ENCODE data around the gene TPPP2. TPM values are rescaled to one million over a fixed set of nuclear protein-coding genes. Genes with fewer than 3 reads are reported as not detected.

The TPPP2 gene
- total RNA-seq, 2 donors from 2014 or later: 1.3 TPM; not detected in 1

DNA sequence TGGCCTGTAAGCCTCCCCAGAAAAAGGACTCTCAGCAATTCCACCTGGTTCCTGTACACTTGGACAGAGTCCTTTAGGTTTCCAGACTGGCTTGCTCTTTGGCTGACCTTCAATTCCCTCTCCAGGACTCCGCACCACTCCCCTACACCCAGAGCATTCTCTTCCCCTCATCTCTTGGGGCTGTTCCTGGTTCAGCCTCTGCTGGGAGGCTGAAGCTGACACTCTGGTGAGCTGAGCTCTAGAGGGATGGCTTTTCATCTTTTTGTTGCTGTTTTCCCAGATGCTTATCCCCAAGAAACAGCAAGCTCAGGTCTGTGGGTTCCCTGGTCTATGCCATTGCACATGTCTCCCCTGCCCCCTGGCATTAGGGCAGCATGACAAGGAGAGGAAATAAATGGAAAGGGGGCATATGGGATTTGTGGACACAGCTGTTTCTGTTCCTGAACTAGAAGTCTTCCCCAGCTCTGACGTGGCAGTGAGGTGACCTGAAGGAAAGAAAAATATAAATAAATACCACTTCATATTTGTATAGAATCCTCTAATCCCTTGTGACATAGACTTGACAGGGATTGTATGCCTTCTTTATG lies 13.5 kb downstream of the TPPP2 start:
- Histone ChIP-seq H3K27ac (peak overlapping the region; percentile 67 to 76 (median 74)), H3K9me3 (no peaks in the 10 kb centered on the region), H3K4me1 (peaks cover 65% of the 10 kb centered on the region), H3K36me3 (replicated peaks in 1 of 2; ENCODE audit: insufficient read depth in 1 of 2, low read depth in 2 of 2) (no peaks in the 10 kb centered on the region), H3K4me3 (no peak overlapping the region), H3K27me3 (no peaks in the 10 kb centered on the region)
- peak in 3 of 4 donors; percentile 45 to 50 (median 46) for DNase-seq
- intact Hi-C loops (cut with DNase I): no loop called here
- 4 to 19% methylated on average over 2 of the region's 2 CpGs for WGBS, 2 donors
- no peak for TF ChIP-seq POLR2A (IDR thresholded peaks at IDR 0.05)
- TF ChIP-seq, protein P1, sequence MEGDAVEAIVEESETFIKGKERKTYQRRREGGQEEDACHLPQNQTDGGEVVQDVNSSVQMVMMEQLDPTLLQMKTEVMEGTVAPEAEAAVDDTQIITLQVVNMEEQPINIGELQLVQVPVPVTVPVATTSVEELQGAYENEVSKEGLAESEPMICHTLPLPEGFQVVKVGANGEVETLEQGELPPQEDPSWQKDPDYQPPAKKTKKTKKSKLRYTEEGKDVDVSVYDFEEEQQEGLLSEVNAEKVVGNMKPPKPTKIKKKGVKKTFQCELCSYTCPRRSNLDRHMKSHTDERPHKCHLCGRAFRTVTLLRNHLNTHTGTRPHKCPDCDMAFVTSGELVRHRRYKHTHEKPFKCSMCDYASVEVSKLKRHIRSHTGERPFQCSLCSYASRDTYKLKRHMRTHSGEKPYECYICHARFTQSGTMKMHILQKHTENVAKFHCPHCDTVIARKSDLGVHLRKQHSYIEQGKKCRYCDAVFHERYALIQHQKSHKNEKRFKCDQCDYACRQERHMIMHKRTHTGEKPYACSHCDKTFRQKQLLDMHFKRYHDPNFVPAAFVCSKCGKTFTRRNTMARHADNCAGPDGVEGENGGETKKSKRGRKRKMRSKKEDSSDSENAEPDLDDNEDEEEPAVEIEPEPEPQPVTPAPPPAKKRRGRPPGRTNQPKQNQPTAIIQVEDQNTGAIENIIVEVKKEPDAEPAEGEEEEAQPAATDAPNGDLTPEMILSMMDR (IDR thresholded peaks at IDR 0.05): no peak
- ATAC-seq: no peak

DNA sequence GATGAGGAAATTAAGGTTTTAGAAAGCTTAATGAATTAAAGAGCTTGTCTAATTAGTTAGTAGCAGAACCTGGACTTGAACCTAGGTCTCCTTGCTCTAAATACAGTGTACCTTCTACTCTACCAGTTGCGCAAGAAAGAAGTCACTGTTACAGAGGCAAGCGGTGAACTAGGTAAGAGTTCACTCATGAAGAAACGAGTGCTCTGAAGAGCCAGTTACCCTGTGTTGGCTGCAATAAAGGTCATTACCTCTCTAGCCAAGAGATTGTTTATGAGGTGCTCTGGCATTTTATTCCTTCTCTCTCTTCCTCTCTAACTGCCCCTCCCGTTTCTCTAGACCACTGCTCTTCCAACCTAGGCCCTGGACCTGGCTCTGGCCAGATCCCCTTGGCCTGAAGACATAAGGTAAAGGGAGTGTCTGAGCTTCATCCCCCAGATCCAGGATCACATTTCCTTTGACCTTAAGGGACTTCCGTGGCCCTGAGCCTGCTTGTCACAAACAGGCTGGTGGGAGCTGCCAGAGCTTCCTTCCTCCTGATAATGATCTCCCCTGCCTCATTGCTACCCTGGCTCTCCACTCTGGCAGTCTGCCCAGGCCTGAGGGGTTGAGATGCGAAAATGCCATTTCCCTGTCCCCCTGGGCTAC lies 14.1 kb downstream of the TPPP2 start:
- DNase-seq (peak in 2 of 4 donors; percentile 35 to 38), ATAC-seq (peak; percentile 13)
- H3K4me1 ChIP-seq: peaks cover 65% of the 10 kb centered on the region
- H3K36me3 ChIP-seq (replicated peaks in 1 of 2; ENCODE audit: insufficient read depth in 1 of 2, low read depth in 2 of 2): no peaks in the 10 kb centered on the region
- H3K9me3 ChIP-seq: no peaks in the 10 kb centered on the region
- no peaks in the 10 kb centered on the region for H3K27me3 ChIP-seq
- intact Hi-C loops (cut with DNase I): no loop called here
- TF ChIP-seq, protein P1 (IDR thresholded peaks at IDR 0.05): no peak
- TF ChIP-seq POLR2A (IDR thresholded peaks at IDR 0.05): no peak
- H3K27ac ChIP-seq: peak overlapping the region; percentile 31 to 76 (median 74)
- WGBS, 2 donors: 32 to 39% methylated on average over 6 of the region's 6 CpGs
- H3K4me3 ChIP-seq: no peak overlapping the region

DNA sequence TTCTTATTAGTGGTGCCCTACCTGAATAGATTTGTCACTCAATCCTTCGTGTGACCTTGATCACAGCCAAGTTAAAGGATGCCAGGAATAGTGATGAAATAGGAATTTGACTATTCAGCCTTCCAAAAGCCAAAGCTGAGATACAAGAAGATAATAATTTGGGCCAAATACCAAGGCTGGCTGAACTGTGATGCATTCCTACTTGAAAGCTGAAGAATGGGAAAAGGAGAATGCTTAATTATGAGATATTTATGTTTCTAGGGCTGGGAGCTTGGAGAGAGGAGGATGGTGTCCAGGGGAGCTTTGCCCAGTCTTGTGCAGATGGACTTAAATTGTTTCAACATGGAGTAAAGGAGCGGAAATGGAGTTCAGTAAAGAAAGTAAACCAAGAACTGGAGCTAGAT lies 17.4 kb downstream of the TPPP2 start:
- Histone ChIP-seq H3K4me3 (no peak overlapping the region), H3K4me1 (peaks cover 50% of the 10 kb centered on the region), H3K36me3 (replicated peaks in 1 of 2; ENCODE audit: insufficient read depth in 1 of 2, low read depth in 2 of 2) (no peaks in the 10 kb centered on the region), H3K27ac (peak overlapping the region in 3 of 4 donors; percentile 48 to 61 (median 59)), H3K27me3 (no peaks in the 10 kb centered on the region), H3K9me3 (no peaks in the 10 kb centered on the region)
- intact Hi-C loops (cut with DNase I): no loop called here
- ATAC-seq (no peak), DNase-seq (no peak)
- 49 to 54% methylated on average over 2 of the region's 2 CpGs for whole genome bisulfite sequencing, 2 donors
- TF ChIP-seq POLR2A (IDR thresholded peaks at IDR 0.05): no peak
- TF ChIP-seq, protein P1 (IDR thresholded peaks at IDR 0.05): no peak

DNA sequence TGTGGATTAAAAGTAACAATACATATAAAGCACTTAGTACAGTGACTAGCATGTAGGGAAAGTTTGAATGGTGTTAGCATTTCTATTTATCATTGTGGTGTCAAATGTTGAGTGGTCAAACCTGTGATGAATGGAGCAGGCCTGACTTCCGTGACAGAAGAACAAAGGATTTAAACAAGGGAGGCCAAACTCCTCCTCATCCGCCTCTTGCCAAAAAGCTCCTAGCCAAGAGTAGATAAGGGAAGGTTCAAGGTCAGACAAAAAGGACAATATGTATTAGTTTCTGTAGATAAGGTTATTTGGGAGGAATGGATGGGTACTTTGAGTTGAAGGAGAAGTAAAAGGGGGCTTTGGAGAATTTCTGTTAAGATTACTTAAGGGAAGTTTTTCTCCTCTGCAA lies 18.6 kb downstream of the TPPP2 start:
- DNase-seq (peak in 2 of 4 donors; percentile 38 to 53), ATAC-seq (peak; percentile 57)
- intact Hi-C loops (cut with DNase I): no loop called here
- H3K36me3 ChIP-seq (replicated peaks in 1 of 2; ENCODE audit: insufficient read depth in 1 of 2, low read depth in 2 of 2): no peaks in the 10 kb centered on the region
- TF ChIP-seq, protein P1 (IDR thresholded peaks at IDR 0.05): no peak
- no peak for TF ChIP-seq POLR2A (IDR thresholded peaks at IDR 0.05)
- peak overlapping the region; percentile 47 to 61 (median 54) for H3K27ac ChIP-seq
- H3K27me3 ChIP-seq: no peaks in the 10 kb centered on the region
- 24 to 30% methylated on average over 2 of the region's 2 CpGs for WGBS, 2 donors
- no peaks in the 10 kb centered on the region for H3K9me3 ChIP-seq
- H3K4me3 ChIP-seq: no peak overlapping the region
- peaks cover 43% of the 10 kb centered on the region for H3K4me1 ChIP-seq
